OCI-LY7 (cell line): Measurements from ENCODE around the gene ARHGEF4. TPM values are rescaled to one million over a fixed set of nuclear protein-coding genes. Genes with fewer than 3 reads are reported as not detected.

Source experiments
- BruUV-seq: library from RNA; stranded (reverse); fragments of 400-500 nt; replicated peaks from 2 replicates; lab custom pipeline; 2021; lab: Mats Ljungman, UMichigan
- CTCF ChIA-PET: fragments of 300-600 bp; sonication (Branson Sonifier 250); formaldehyde crosslinking; loops from one replicate; lab custom pipeline; 2022; ENCODE audit warnings: antibody characterized with exemption; ENCODE audit not compliant: unreplicated experiment; lab: Charles Lee
- POLR2A ChIA-PET: fragments of 300-600 bp; sonication (Branson Sonifier 250); formaldehyde crosslinking; loops from one replicate; lab custom pipeline; 2022; ENCODE audit warnings: antibody characterized with exemption; lab: Charles Lee
- DNase-seq: peaks from one replicate; pipeline ENCODE4 v3.0.0-alpha.2; 2015; ENCODE audit warnings: low spot score
- H2AFZ ChIP-seq: fragments of 200-600 bp; sonication (generic), shearing (Covaris generic); 2 replicates; pipeline ENCODE4 v1.6.1; 2014; ENCODE audit warnings: mild to moderate bottlenecking, antibody characterized with exemption, low read length, moderate library complexity
- H3K27ac ChIP-seq: fragments of 200-600 bp; sonication (generic); 2 replicates; pipeline ENCODE4 v1.5.1; 2014; ENCODE audit warnings: mixed run types, low read depth, mild to moderate bottlenecking, moderate library complexity, low read length, inconsistent platforms; ENCODE audit not compliant: poor library complexity, severe bottlenecking
- H3K36me3 ChIP-seq: fragments of 200-600 bp; sonication (generic); 2 replicates; pipeline ENCODE4 v1.6.1; 2014; ENCODE audit warnings: mild to moderate bottlenecking, antibody characterized with exemption, low read length, moderate library complexity, mixed read lengths; ENCODE audit not compliant: insufficient read depth
- H3K4me1 ChIP-seq: fragments of 200-600 bp; sonication (generic); 2 replicates; pipeline ENCODE4 v1.5.1; 2014; ENCODE audit warnings: mild to moderate bottlenecking, low read length; ENCODE audit not compliant: insufficient read depth, poor library complexity, severe bottlenecking
- H3K4me2 ChIP-seq: fragments of 200-600 bp; sonication (generic); 2 replicates; pipeline ENCODE4 v1.6.1; 2014; ENCODE audit warnings: mild to moderate bottlenecking, low read length
- H3K4me3 ChIP-seq: fragments of 200-600 bp; sonication (generic); 2 replicates; pipeline ENCODE4 v1.5.1; 2014; ENCODE audit warnings: mild to moderate bottlenecking, low read depth, low read length; ENCODE audit not compliant: poor library complexity, severe bottlenecking
- H3K79me2 ChIP-seq: fragments of 200-600 bp; sonication (generic); 2 replicates; pipeline ENCODE4 v1.6.1; 2016; ENCODE audit warnings: low read depth, mild to moderate bottlenecking, low read length, moderate library complexity, mixed read lengths; ENCODE audit not compliant: insufficient read depth
- H3K9me2 ChIP-seq: fragments of 200-600 bp; sonication (generic); 2 replicates; pipeline ENCODE4 v1.6.1; 2016; ENCODE audit warnings: mild to moderate bottlenecking, low read length, mixed read lengths; ENCODE audit not compliant: insufficient read depth
- H3K9me3 ChIP-seq: fragments of 200-600 bp; sonication (generic); 2 replicates; pipeline ENCODE4 v1.6.1; 2014; ENCODE audit warnings: mild to moderate bottlenecking, mixed run types, low read length, mixed read lengths
- H4K20me1 ChIP-seq: fragments of 200-600 bp; sonication (generic); 2 replicates; pipeline ENCODE4 v1.6.1; 2014; ENCODE audit warnings: mild to moderate bottlenecking, antibody characterized with exemption, low read length, moderate library complexity, mixed read lengths; ENCODE audit not compliant: insufficient read depth
- EZH2phosphoT487 ChIP-seq: fragments of 200-600 bp; sonication (generic); IDR thresholded peaks from 2 replicates; pipeline ENCODE4 v1.6.1; 2018; ENCODE audit warnings: low read depth, borderline replicate concordance, mild to moderate bottlenecking, mixed run types, antibody characterized with exemption, low read length, moderate library complexity, mixed read lengths
- intact Hi-C: fragments of 100-400 bp; cut with micrococcal nuclease; formaldehyde crosslinking; loops from one replicate; pipeline ENCODE4 v1.10.0; 2022; ENCODE audit not compliant: unreplicated experiment
- total RNA-seq, 2 experiments: library from RNA; depleted of rRNA in 1 of 2; stranded (reverse); fragments of >200 nt in 1 of 2; shearing (Covaris generic) in 1 of 2; gene quantifications; 2 replicates each; pipeline ENCODE4 v1.2.3, GENCODE V29; 2014 to 2022
- TF ChIP-seq, protein P1 (sequence below): fragments of 200-600 bp; sonication (generic); conservative IDR thresholded peaks from 2 replicates; pipeline ENCODE4 v1.5.1; 2014; ENCODE audit warnings: mild to moderate bottlenecking, antibody characterized with exemption, low read length, moderate library complexity, mixed read lengths

The ARHGEF4 gene
- total RNA-seq, 2 experiments from 2014 or later: 1.1 to 1.7 TPM

DNA sequence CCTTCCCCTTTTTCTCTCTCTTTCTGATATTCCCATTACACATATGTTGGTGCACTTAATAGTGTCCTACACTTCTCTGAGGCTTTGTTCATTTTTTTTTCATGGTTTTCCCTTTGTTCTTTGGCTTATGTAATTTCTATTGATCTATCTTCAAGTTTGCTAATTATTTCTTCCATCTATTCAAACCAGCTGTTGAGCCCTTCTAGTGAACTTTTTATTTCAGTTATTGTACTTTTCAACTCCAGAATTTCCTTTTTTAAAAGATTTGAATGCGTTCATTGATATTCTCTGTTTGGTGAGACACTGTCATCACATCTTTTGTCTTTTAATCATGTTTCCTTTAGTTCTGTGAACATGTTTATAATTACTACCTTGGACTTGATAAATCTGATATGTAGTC lies 118.2 kb downstream of the ARHGEF4 start:
- intact Hi-C loops: no loop called here
- ChIA-PET CTCF (no interaction called here), POLR2A (no interaction called here)
- H3K79me2 ChIP-seq: no peaks in the 10 kb centered on the region
- no peak for DNase-seq
- H3K36me3 ChIP-seq: no peaks in the 10 kb centered on the region
- H3K9me2 ChIP-seq: no peaks in the 10 kb centered on the region
- TF ChIP-seq, protein P1, sequence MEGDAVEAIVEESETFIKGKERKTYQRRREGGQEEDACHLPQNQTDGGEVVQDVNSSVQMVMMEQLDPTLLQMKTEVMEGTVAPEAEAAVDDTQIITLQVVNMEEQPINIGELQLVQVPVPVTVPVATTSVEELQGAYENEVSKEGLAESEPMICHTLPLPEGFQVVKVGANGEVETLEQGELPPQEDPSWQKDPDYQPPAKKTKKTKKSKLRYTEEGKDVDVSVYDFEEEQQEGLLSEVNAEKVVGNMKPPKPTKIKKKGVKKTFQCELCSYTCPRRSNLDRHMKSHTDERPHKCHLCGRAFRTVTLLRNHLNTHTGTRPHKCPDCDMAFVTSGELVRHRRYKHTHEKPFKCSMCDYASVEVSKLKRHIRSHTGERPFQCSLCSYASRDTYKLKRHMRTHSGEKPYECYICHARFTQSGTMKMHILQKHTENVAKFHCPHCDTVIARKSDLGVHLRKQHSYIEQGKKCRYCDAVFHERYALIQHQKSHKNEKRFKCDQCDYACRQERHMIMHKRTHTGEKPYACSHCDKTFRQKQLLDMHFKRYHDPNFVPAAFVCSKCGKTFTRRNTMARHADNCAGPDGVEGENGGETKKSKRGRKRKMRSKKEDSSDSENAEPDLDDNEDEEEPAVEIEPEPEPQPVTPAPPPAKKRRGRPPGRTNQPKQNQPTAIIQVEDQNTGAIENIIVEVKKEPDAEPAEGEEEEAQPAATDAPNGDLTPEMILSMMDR: no peak
- no peak for TF ChIP-seq EZH2phosphoT487
- H3K4me1 ChIP-seq: no peaks in the 10 kb centered on the region
- peaks cover 6% of the 10 kb centered on the region; the same call in 1 of the 2 replicates for H3K9me3 ChIP-seq
- BruUV-seq: no TSS peak
- H3K27ac ChIP-seq: no peak overlapping the region
- no peak overlapping the region for H2AFZ ChIP-seq
- no peak overlapping the region for H3K4me2 ChIP-seq
- no peaks in the 10 kb centered on the region for H4K20me1 ChIP-seq
- H3K4me3 ChIP-seq: no peak overlapping the region

DNA sequence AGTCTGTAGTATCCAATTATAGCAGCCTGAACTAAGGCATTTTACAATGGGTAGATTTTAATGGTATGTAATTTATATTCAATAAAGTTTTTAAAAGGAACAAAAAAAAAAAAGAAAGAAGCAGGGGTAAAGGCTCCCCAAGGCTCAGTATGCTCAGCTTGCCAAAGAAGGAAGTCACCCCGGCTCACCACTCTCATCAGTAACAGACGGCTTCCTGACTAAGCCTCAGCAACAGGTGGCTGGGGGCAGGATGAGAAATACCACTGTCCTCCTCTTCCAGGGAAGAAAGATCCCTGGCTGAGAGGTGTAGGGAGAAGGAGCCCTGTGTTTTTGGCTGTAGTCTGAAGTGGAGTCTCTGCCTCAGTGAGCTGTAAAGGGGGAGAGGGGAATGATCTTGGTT lies 121.2 kb downstream of the ARHGEF4 start:
- Histone ChIP-seq H3K36me3 (no peaks in the 10 kb centered on the region), H3K9me3 (peaks cover 6% of the 10 kb centered on the region; the same call in 1 of the 2 replicates), H3K9me2 (no peaks in the 10 kb centered on the region), H3K79me2 (no peaks in the 10 kb centered on the region), H3K4me3 (no peak overlapping the region), H3K4me2 (no peak overlapping the region), H3K4me1 (no peaks in the 10 kb centered on the region), H2AFZ (no peak overlapping the region), H3K27ac (no peak overlapping the region), H4K20me1 (no peaks in the 10 kb centered on the region)
- TF ChIP-seq, protein P1: no peak
- no peak for TF ChIP-seq EZH2phosphoT487
- no TSS peak for BruUV-seq
- DNase-seq: no peak
- ChIA-PET CTCF (no interaction called here), POLR2A (interaction anchor here (0.7 kb wide), 1 partner anchor 215 kb away, joined by 3 read pairs; no protein-coding TSS in a partner anchor)
- intact Hi-C loops: no loop called here

DNA sequence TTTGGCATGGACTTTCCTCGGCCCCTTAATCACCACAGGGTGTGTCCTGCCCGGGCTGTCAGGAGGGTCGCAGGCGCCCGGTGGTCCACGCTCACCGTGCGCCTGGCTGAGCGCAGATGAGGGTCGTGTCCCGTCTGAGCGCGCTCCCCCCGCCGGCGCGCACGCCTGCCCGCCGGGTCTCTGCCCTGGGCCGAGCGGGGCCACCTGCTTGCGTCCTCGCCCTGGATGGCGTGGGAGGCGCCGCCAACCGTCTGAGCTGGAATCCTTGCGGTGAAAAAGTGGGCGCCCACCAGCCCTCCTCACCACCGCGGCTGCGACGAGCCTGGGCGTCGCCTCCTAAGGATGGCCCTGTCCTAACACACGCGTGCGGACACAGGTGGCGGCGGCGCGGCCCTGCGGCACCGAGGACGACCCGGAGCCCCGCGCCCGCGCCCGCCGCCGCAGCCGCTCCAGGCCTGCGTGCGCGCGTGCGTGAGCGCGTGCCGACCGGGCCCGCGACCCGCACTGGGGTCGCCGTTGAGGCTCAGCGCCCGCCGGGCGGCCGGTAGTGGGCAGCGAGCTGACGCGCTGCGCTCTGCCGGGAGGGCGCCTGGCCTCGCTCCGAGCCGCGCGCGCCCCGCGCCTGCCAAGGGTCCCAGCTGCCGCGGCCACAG lies 126.6 kb downstream of the ARHGEF4 start:
- no peak overlapping the region for H3K4me2 ChIP-seq
- no peak for DNase-seq
- POLR2A ChIA-PET: no interaction called here

More for the DNA sequence above, 126.6 kb downstream of the ARHGEF4 start:
- intact Hi-C loops: no loop called here
- H3K9me3 ChIP-seq: no peaks in the 10 kb centered on the region
- H3K36me3 ChIP-seq: no peaks in the 10 kb centered on the region
- no peaks in the 10 kb centered on the region for H4K20me1 ChIP-seq
- no peak overlapping the region for H3K27ac ChIP-seq
- H3K4me3 ChIP-seq: no peak overlapping the region
- H3K4me1 ChIP-seq: no peaks in the 10 kb centered on the region
- CTCF ChIA-PET: no interaction called here
- H2AFZ ChIP-seq: no peak overlapping the region
- no peaks in the 10 kb centered on the region for H3K79me2 ChIP-seq
- no peak for TF ChIP-seq EZH2phosphoT487
- TF ChIP-seq, protein P1: no peak
- H3K9me2 ChIP-seq: no peaks in the 10 kb centered on the region
- no TSS peak for BruUV-seq
